Panc1 (cell line): ENCODE results near the gene MEX3D. TPM values are rescaled to one million over a fixed set of nuclear protein-coding genes. Genes with fewer than 3 reads are reported as not detected.

ENCODE experiments used
- ATAC-seq: fragments of 200-7000 bp; cut with Tn5 transposase; 2 replicates; pipeline ENCODE4 v1.9.1; 2020; ENCODE audit warnings: mild to moderate bottlenecking, moderate library complexity
- BruUV-seq: library from RNA; stranded (reverse); fragments of 400-500 nt; replicated peaks from 2 replicates; lab custom pipeline; 2021; lab: Mats Ljungman, UMichigan
- CTCF ChIA-PET: fragments of 300-600 bp; sonication (Branson Sonifier 250); formaldehyde crosslinking; loops from one replicate; lab custom pipeline; 2022; ENCODE audit warnings: antibody characterized with exemption; lab: Charles Lee
- POLR2A ChIA-PET: fragments of 300-600 bp; sonication (Branson Sonifier 250); formaldehyde crosslinking; loops from one replicate; lab custom pipeline; 2022; ENCODE audit warnings: antibody characterized with exemption; lab: Charles Lee
- DNase-seq: peaks from one replicate; pipeline ENCODE4 v3.0.0-alpha.2; 2010; ENCODE audit warnings: low read depth, low spot score
- H3K27ac ChIP-seq: 2 replicates; pipeline ENCODE4 v1.5.1; 2011; ENCODE audit warnings: mild to moderate bottlenecking, low read length, inconsistent platforms
- H3K27me3 ChIP-seq: fragments of 200-500 bp; sonication (Bioruptor generic); 2 replicates; pipeline ENCODE4 v1.6.0; 2014; ENCODE audit warnings: low read length, inconsistent platforms; ENCODE audit not compliant: control insufficient read depth, insufficient read depth
- H3K36me3 ChIP-seq: fragments of 200-500 bp; sonication (Bioruptor generic); 2 replicates; pipeline ENCODE4 v1.5.1; 2014; ENCODE audit warnings: inconsistent platforms, mild to moderate bottlenecking, low read length, moderate library complexity; ENCODE audit not compliant: control insufficient read depth, insufficient read depth
- H3K4me1 ChIP-seq: 2 replicates; pipeline ENCODE4 v1.5.1; 2011; ENCODE audit warnings: inconsistent platforms, mild to moderate bottlenecking, low read length, moderate library complexity; ENCODE audit not compliant: control insufficient read depth, insufficient read depth
- H3K4me3 ChIP-seq, 2 experiments: 2 replicates each; pipeline ENCODE4 v1.5.1; 2011 to 2012; ENCODE audit warnings: low read depth in 2 of 2, low read length in 2 of 2, mild to moderate bottlenecking in 2 of 2, inconsistent platforms in 1 of 2, moderate library complexity in 1 of 2
- H3K9me3 ChIP-seq: fragments of 200-500 bp; sonication (Bioruptor generic); 2 replicates; pipeline ENCODE4 v1.5.1; 2014; ENCODE audit warnings: low read depth, mild to moderate bottlenecking, inconsistent platforms, low read length, moderate library complexity; ENCODE audit not compliant: control insufficient read depth, insufficient read depth
- CTCF ChIP-seq: fragments of 450-650 bp; IDR thresholded peaks from 2 replicates; pipeline ENCODE4 v1.5.1; 2017; ENCODE audit warnings: mild to moderate bottlenecking
- POLR2AphosphoS5 ChIP-seq: IDR thresholded peaks from 2 replicates; pipeline ENCODE4 v1.6.1; 2012; ENCODE audit warnings: mild to moderate bottlenecking, low read depth, low read length, moderate library complexity
- REST ChIP-seq, 2 experiments: IDR thresholded peaks; 2 replicates each; pipeline ENCODE4 v1.6.1; 2011 to 2012; ENCODE audit warnings: low read depth in 2 of 2, control low read depth in 1 of 2, low read length in 1 of 2, mild to moderate bottlenecking in 1 of 2, moderate library complexity in 1 of 2; ENCODE audit not compliant: insufficient read depth in 1 of 2
- SIN3A ChIP-seq: IDR thresholded peaks from 2 replicates; pipeline ENCODE4 v1.6.1; 2012; ENCODE audit warnings: low read depth, mild to moderate bottlenecking, low read length, moderate library complexity, borderline replicate concordance; ENCODE audit not compliant: insufficient read depth
- TCF7L2 ChIP-seq: IDR thresholded peaks from 2 replicates; pipeline ENCODE4 v1.6.1; 2011; ENCODE audit warnings: mild to moderate bottlenecking, low read depth, low read length, inconsistent platforms
- in situ Hi-C: cut with HindIII; loops from 2 replicates; pipeline ENCODE4 v1.10.0; 2016; ENCODE audit warnings: low sequenced_read_pairs, low pct_unique_long_range_greater_than_20kb
- intact Hi-C: fragments of 100-400 bp; cut with micrococcal nuclease; formaldehyde crosslinking; loops from one replicate; pipeline ENCODE4 v1.10.0; 2022; ENCODE audit not compliant: unreplicated experiment
- total RNA-seq: library from RNA; stranded (reverse); gene quantifications from one replicate; pipeline ENCODE4 v1.2.1, GENCODE V29; 2021; ENCODE audit not compliant: unreplicated experiment

The MEX3D gene
- total RNA-seq, 1 experiment from 2014 or later: 73.7 TPM

GRCh38 chr19:1587872-1588271, 19.7 kb upstream of the MEX3D start:
- no peaks in the 10 kb centered on the region for H3K27me3 ChIP-seq
- H3K36me3 ChIP-seq: peaks cover 3% of the 10 kb centered on the region; the same call in 1 of the 2 replicates
- BruUV-seq: TSS peak; percentile 26
- no peak for ATAC-seq
- in situ Hi-C loops: no loop called here
- DNase-seq: no peak
- H3K4me3 ChIP-seq: no peak overlapping the region
- POLR2A ChIA-PET: interaction anchor here (0.6 to 1.2 kb wide), 2 partner anchors 37 to 638 kb away, joined by 3 read pairs; no protein-coding TSS in a partner anchor
- no peaks in the 10 kb centered on the region for H3K9me3 ChIP-seq
- TF ChIP-seq SIN3A (no peak), TCF7L2 (no peak), CTCF (no peak)
- intact Hi-C loops: no loop called here
- H3K27ac ChIP-seq: no peak overlapping the region
- peaks cover 11% of the 10 kb centered on the region for H3K4me1 ChIP-seq
- CTCF ChIA-PET: interaction anchor here (0.7 kb wide), 1 partner anchor 73 kb away, joined by 8 read pairs; no protein-coding TSS in a partner anchor

- no peaks in the 10 kb centered on the region for H3K36me3 ChIP-seq
- BruUV-seq: no TSS peak
- intact Hi-C loops (no loop called here), in situ Hi-C loops (no loop called here)
- H3K4me3 ChIP-seq: no peak overlapping the region
- no peak overlapping the region for H3K27ac ChIP-seq
- ChIA-PET POLR2A (interaction anchor here (0.6 kb wide), 1 partner anchor 70 kb away, joined by 6 read pairs; no protein-coding TSS in a partner anchor), CTCF (no interaction called here)
- ATAC-seq: no peak
- no peak for DNase-seq
- no peaks in the 10 kb centered on the region for H3K9me3 ChIP-seq
- H3K27me3 ChIP-seq: no peaks in the 10 kb centered on the region
- H3K4me1 ChIP-seq: peaks cover 2% of the 10 kb centered on the region
- no peak for TF ChIP-seq SIN3A
- no peak for TF ChIP-seq TCF7L2
- TF ChIP-seq REST (IDR thresholded peaks at IDR 0.05; ENCODE audit: insufficient read depth in 1 of 2, low read depth in 2 of 2, low read length in 1 of 2): no peak
- TF ChIP-seq POLR2AphosphoS5: no peak
- TF ChIP-seq CTCF: no peak
Observed at GRCh38 chr19:1585243-1585580, 17.1 kb upstream of the MEX3D start.
